CD1c-positive myeloid dendritic cell (primary cell): Measurements from ENCODE around the gene PRKCE.

Experiments
- DNase-seq: peaks from one replicate; pipeline ENCODE4 v3.0.0-alpha.2; 2016; ENCODE audit errors: extremely low spot score

The PRKCE gene

GRCh38 chr2:46045888-46046287, 394.4 kb downstream of the PRKCE start:
- no peak for DNase-seq

- DNase-seq = no peak
Observed at GRCh38 chr2:46047290-46047689, 395.8 kb downstream of the PRKCE start.

- no peak for DNase-seq
Observed at GRCh38 chr2:46048693-46049092, 397.2 kb downstream of the PRKCE start.

- no peak for DNase-seq
Observed at GRCh38 chr2:46050027-46050426, 398.6 kb downstream of the PRKCE start.

GRCh38 chr2:46050489-46050888, 399.0 kb downstream of the PRKCE start:
- DNase-seq = no peak

GRCh38 chr2:46051085-46051484, 399.6 kb downstream of the PRKCE start:
- DNase-seq = no peak

GRCh38 chr2:46053564-46053963, 402.1 kb downstream of the PRKCE start:
- peak; percentile 90 for DNase-seq

- no peak for DNase-seq
Observed at GRCh38 chr2:46056541-46056940, 405.1 kb downstream of the PRKCE start.

GRCh38 chr2:46058140-46058539, 406.7 kb downstream of the PRKCE start:
- no peak for DNase-seq

- peak; percentile 81 for DNase-seq
Observed at GRCh38 chr2:46062637-46063412, 411.4 kb downstream of the PRKCE start.

GRCh38 chr2:46064396-46064795, 412.9 kb downstream of the PRKCE start:
- no peak for DNase-seq

- DNase-seq = no peak
Observed at GRCh38 chr2:46065152-46065551, 413.7 kb downstream of the PRKCE start.

GRCh38 chr2:46066116-46066515, 414.6 kb downstream of the PRKCE start:
- DNase-seq = no peak

- no peak for DNase-seq
Observed at GRCh38 chr2:46066601-46067000, 415.1 kb downstream of the PRKCE start.

GRCh38 chr2:46067062-46067461, 415.6 kb downstream of the PRKCE start:
- no peak for DNase-seq

GRCh38 chr2:46067501-46068305, 416.2 kb downstream of the PRKCE start:
- DNase-seq = no peak

- no peak for DNase-seq
Observed at GRCh38 chr2:46068636-46069035, 417.2 kb downstream of the PRKCE start.

GRCh38 chr2:46071074-46071473, 419.6 kb downstream of the PRKCE start:
- no peak for DNase-seq

- DNase-seq = no peak
Observed at GRCh38 chr2:46072101-46072820, 420.8 kb downstream of the PRKCE start.

- DNase-seq = no peak
Observed at GRCh38 chr2:46073540-46074046, 422.1 kb downstream of the PRKCE start.

GRCh38 chr2:46074501-46074900, 423.0 kb downstream of the PRKCE start:
- no peak for DNase-seq

- no peak for DNase-seq
Observed at GRCh38 chr2:46075848-46076247, 424.4 kb downstream of the PRKCE start.
